ENCODE results near the gene BIRC2. TPM values are rescaled to one million over a fixed set of nuclear protein-coding genes. Genes with fewer than 3 reads are reported as not detected.

The BIRC2 gene
- total and polyA plus RNA-seq, 2 of the 4 experiments (the other 2 are of a cell fraction), result 48.0 to 204 TPM

DNA sequence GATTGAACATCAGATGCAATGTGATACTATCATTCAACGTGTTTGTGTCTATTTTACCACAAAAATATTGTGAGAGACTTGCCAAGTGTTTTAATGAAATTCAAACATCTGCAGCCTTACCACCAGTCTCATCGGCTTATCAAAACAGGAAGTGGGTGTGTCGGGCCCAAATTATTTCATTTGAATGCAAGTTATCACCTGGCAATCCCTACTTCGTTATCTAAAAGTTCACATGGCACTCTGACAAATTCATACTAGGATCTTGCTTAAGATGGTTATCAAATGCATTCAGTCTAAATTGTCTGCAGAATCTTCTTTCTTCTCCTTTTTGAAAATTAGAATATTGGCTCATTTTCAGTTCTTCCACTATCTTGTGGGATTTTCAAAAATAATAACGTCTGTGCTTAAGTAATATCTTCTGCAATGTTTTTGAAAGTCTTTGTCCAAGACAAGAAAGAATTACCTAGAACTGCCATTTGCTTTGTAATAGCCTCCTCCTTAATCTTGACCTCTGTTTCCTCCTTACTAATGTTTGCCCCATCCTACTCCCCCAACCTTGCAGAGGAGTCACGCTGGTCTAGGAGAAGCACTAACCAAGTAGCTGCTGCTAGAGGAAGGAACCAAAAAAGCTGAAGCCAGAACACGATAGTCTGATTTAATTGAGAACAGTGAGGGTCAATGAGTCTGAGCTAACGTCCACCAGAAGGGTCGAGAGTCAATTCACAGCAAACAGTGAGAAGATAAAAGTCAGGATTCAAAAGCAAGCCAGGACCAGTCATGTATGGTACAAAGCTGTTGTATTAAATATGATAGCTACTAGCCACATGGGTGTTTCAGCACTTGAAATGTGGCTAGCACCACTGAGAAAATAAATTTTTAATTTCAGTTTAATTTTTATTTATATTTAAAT is 39.9 kb upstream of the BIRC2 start:
- ChIA-PET CTCF (interaction anchor here (0.7 to 1.8 kb wide), 3 partner anchors 9 to 35 kb away, joined by 3 to 6 read pairs (median 3); no protein-coding TSS in a partner anchor), POLR2A (ENCODE audit: unreplicated experiment) (no interaction called here)
- Histone ChIP-seq H2BK5ac (ENCODE audit: low read depth, low read length, poor library complexity, severe bottlenecking) (no peak overlapping the region), H2AK5ac (ENCODE audit: low read depth, low read length) (no peak overlapping the region), H3K27me3 (ENCODE audit: control insufficient read depth, insufficient read depth, low read length) (no peaks in the 10 kb centered on the region), H2BK120ac (ENCODE audit: low read depth, low read length) (no peak overlapping the region), H2AFZ (replicated peaks; ENCODE audit: low read length, poor library complexity) (no peak overlapping the region), H3K4me1 (ENCODE audit: control insufficient read depth, insufficient read depth, low read length) (no peaks in the 10 kb centered on the region), H3K36me3 (ENCODE audit: control insufficient read depth, insufficient read depth, low read length) (no peaks in the 10 kb centered on the region), H3K18ac (ENCODE audit: low read depth, low read length) (no peak overlapping the region), H3K4me3 (ENCODE audit: insufficient read depth, low read depth, low read length) (no peak overlapping the region), H3K79me1 (ENCODE audit: low read depth in 1 of 2, low read length in 2 of 2) (no peaks in the 10 kb centered on the region; a peak in 1 of 4 replicates), H3K4ac (ENCODE audit: low read depth, low read length) (no peak overlapping the region), H2BK20ac (ENCODE audit: low read depth, low read length) (no peak overlapping the region), H3K56ac (ENCODE audit: extremely low read depth, insufficient read depth, low read length) (no peak overlapping the region), H4K5ac (ENCODE audit: low read depth, low read length) (no peak overlapping the region), H4K8ac (ENCODE audit: low read depth in 2 of 2, low read length in 2 of 2) (no peak overlapping the region), H3K9me1 (ENCODE audit: insufficient read depth, low read length) (peaks cover 3% of the 10 kb centered on the region; the same call in 1 of the 2 replicates), H3K4me2 (ENCODE audit: low read depth, low read length) (no peak overlapping the region), H4K91ac (ENCODE audit: insufficient read depth, low read depth, low read length) (no peak overlapping the region), H2AK9ac (replicated peaks; ENCODE audit: low read depth, low read length, poor library complexity) (no peak overlapping the region), H2BK15ac (ENCODE audit: low read depth, low read length) (no peak overlapping the region; the same call in 2 of the 3 replicates), H4K20me1 (ENCODE audit: insufficient read depth, low read length) (no peaks in the 10 kb centered on the region), H3K14ac (replicated peaks; ENCODE audit: low read depth, low read length) (no peak overlapping the region), H3K27ac (ENCODE audit: insufficient read depth, low read length) (no peak overlapping the region), H3K9ac (ENCODE audit: low read depth, low read length) (no peak overlapping the region), H3K23ac (ENCODE audit: low read depth, low read length) (no peak overlapping the region), H3K9me3 (ENCODE audit: control insufficient read depth, insufficient read depth, low read length) (peaks cover 6% of the 10 kb centered on the region)
- no peak for DNase-seq
- in situ Hi-C loops (cut with MboI; ENCODE audit: low sequenced_read_pairs) (no loop called here), intact Hi-C loops (cut with micrococcal nuclease) (no loop called here), dilution Hi-C loops (cut with HindIII; ENCODE audit: low sequenced_read_pairs, unreplicated experiment) (no loop called here)
- whole genome bisulfite sequencing, 2 experiments (ENCODE audit: extremely low coverage in 2 of 2, insufficient read length in 1 of 2), result 52% methylated on average over 3 of the region's 9 CpGs; no CpG with 5 or more reads in 1 of the 2 experiments
- ATAC-seq (ENCODE audit: low read depth), result no peak
- no TSS peak for BruUV-seq (replicated peaks)
- no peak for TF ChIP-seq CEBPB (IDR thresholded peaks at IDR 0.05; ENCODE audit: low read depth, low read length)
- TF ChIP-seq RAD21 (IDR thresholded peaks at IDR 0.05; ENCODE audit: low read length), result no peak
- no peak for TF ChIP-seq MXI1 (IDR thresholded peaks at IDR 0.05; ENCODE audit: borderline replicate concordance, low read depth, low read length)
- TF ChIP-seq POLR2A (IDR thresholded peaks at IDR 0.05; ENCODE audit: low read depth, low read length), result no peak
- TF ChIP-seq RCOR1 (IDR thresholded peaks at IDR 0.05; ENCODE audit: insufficient replicate concordance, low read length), result no peak
- TF ChIP-seq, protein P1, sequence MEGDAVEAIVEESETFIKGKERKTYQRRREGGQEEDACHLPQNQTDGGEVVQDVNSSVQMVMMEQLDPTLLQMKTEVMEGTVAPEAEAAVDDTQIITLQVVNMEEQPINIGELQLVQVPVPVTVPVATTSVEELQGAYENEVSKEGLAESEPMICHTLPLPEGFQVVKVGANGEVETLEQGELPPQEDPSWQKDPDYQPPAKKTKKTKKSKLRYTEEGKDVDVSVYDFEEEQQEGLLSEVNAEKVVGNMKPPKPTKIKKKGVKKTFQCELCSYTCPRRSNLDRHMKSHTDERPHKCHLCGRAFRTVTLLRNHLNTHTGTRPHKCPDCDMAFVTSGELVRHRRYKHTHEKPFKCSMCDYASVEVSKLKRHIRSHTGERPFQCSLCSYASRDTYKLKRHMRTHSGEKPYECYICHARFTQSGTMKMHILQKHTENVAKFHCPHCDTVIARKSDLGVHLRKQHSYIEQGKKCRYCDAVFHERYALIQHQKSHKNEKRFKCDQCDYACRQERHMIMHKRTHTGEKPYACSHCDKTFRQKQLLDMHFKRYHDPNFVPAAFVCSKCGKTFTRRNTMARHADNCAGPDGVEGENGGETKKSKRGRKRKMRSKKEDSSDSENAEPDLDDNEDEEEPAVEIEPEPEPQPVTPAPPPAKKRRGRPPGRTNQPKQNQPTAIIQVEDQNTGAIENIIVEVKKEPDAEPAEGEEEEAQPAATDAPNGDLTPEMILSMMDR (conservative IDR thresholded peaks at IDR 0.05; ENCODE audit: low read depth, low read length), result no peak
- no peak for TF ChIP-seq NFE2L2 (IDR thresholded peaks at IDR 0.05; ENCODE audit: low read depth, low read length)
- TF ChIP-seq SMC3 (IDR thresholded peaks at IDR 0.05; ENCODE audit: low read depth, low read length), result no peak
- no peak for TF ChIP-seq BHLHE40 (IDR thresholded peaks at IDR 0.05; ENCODE audit: low read depth, low read length)
- TF ChIP-seq CHD1 (IDR thresholded peaks at IDR 0.05; ENCODE audit: low read depth, low read length), result no peak
- TF ChIP-seq USF2 (IDR thresholded peaks at IDR 0.05; ENCODE audit: low read depth, low read length), result no peak
- no peak for TF ChIP-seq RFX5 (IDR thresholded peaks at IDR 0.05; ENCODE audit: low read depth, low read length)
- no peak for TF ChIP-seq MAFK (IDR thresholded peaks at IDR 0.05; ENCODE audit: low read depth, low read length)
- no peak for TF ChIP-seq MAZ (IDR thresholded peaks at IDR 0.05; ENCODE audit: borderline replicate concordance, low read depth, low read length)
